ENCODE results near the gene FBXO11. TPM values are rescaled to one million over a fixed set of nuclear protein-coding genes. Genes with fewer than 3 reads are reported as not detected.
"Not testable (repeated sequence)": the region's sequence is repeated elsewhere in the genome, so short reads cannot be mapped to it uniquely, and the experiment has no call there.

FBXO11 gene
- total RNA-seq, 2 donors from 2014 or later, result 42.7 to 48.4 TPM

- ATAC-seq (no peak), DNase-seq (ENCODE audit: low spot score) (no peak)
- Mint-ChIP-seq H3K27ac (peak overlapping the region; percentile 91 to 95), H3K27me3 (no peaks in the 10 kb centered on the region), H3K4me3 (peak overlapping the region; percentile 96), H3K9me3 (no peaks in the 10 kb centered on the region), H3K4me1 (ENCODE audit: low read depth in 2 of 2) (peaks cover 20 to 29% of the 10 kb centered on the region in 2 donors), H3K36me3 (peaks cover 6% of the 10 kb centered on the region)
These were observed 912 bp upstream of the FBXO11 start for GRCh38 chr2:47907039-47907781.

- peak; percentile 74 for DNase-seq (ENCODE audit: low spot score)
- Mint-ChIP-seq H3K4me3 (peak overlapping the region; percentile 96), H3K27me3 (no peaks in the 10 kb centered on the region), H3K27ac (peak overlapping the region; percentile 95), H3K9me3 (no peaks in the 10 kb centered on the region), H3K4me1 (ENCODE audit: low read depth in 2 of 2) (peaks cover 20 to 29% of the 10 kb centered on the region in 2 donors), H3K36me3 (peaks cover 6% of the 10 kb centered on the region)
- ATAC-seq, result peak; percentile 17 to 44
These were observed 727 bp downstream of the FBXO11 start for GRCh38 chr2:47905386-47906156.

- DNase-seq (ENCODE audit: low spot score) (no peak), ATAC-seq (no peak)
- H3K9me3 Mint-ChIP-seq, result no peaks in the 10 kb centered on the region
- H3K4me3 Mint-ChIP-seq, result peak overlapping the region; percentile 94
- H3K4me1 Mint-ChIP-seq (ENCODE audit: low read depth in 2 of 2), result peaks cover 31 to 40% of the 10 kb centered on the region in 2 donors
- H3K27me3 Mint-ChIP-seq, result no peaks in the 10 kb centered on the region
- peak overlapping the region; percentile 95 for H3K27ac Mint-ChIP-seq
- peaks cover 6% of the 10 kb centered on the region for H3K36me3 Mint-ChIP-seq
These were observed 2.4 kb downstream of the FBXO11 start for GRCh38 chr2:47903781-47904490.

- H3K27ac Mint-ChIP-seq, result not testable (repeated sequence)
These were observed 4.4 kb downstream of the FBXO11 start for GRCh38 chr2:47901892-47902291.

GRCh38 chr2:47900857-47901256 is 5.4 kb downstream of the FBXO11 start:
- Mint-ChIP-seq H3K27ac (no peak overlapping the region), H3K27me3 (no peaks in the 10 kb centered on the region), H3K9me3 (no peaks in the 10 kb centered on the region), H3K36me3 (peaks cover 6% of the 10 kb centered on the region), H3K4me3 (no peak overlapping the region), H3K4me1 (ENCODE audit: low read depth in 2 of 2) (peaks cover 44 to 51% of the 10 kb centered on the region in 2 donors)
- ATAC-seq (no peak), DNase-seq (ENCODE audit: low spot score) (no peak)

More at GRCh38 chr2:47901892-47902291, 4.4 kb downstream of the FBXO11 start:
- not testable (repeated sequence) for H3K4me3 Mint-ChIP-seq; ATAC-seq; DNase-seq (ENCODE audit: low spot score); H3K9me3 Mint-ChIP-seq; H3K36me3 Mint-ChIP-seq; H3K27me3 Mint-ChIP-seq
- H3K4me1 Mint-ChIP-seq (ENCODE audit: low read depth in 2 of 2), result peaks cover 36 to 44% of the 10 kb centered on the region in 2 donors

- Mint-ChIP-seq H3K27ac (peak overlapping the region; percentile 36 to 70), H3K4me3 (no peak overlapping the region), H3K36me3 (peaks cover 6% of the 10 kb centered on the region), H3K9me3 (no peaks in the 10 kb centered on the region), H3K27me3 (no peaks in the 10 kb centered on the region), H3K4me1 (ENCODE audit: low read depth in 2 of 2) (peaks cover 46 to 54% of the 10 kb centered on the region in 2 donors)
- DNase-seq (ENCODE audit: low spot score) (no peak), ATAC-seq (no peak)
These were observed 6.1 kb downstream of the FBXO11 start for GRCh38 chr2:47899915-47900816.

- no peaks in the 10 kb centered on the region for H3K36me3 Mint-ChIP-seq
- peak overlapping the region; percentile 34 for H3K4me3 Mint-ChIP-seq
- DNase-seq (ENCODE audit: low spot score) (no peak), ATAC-seq (no peak)
- H3K4me1 Mint-ChIP-seq (ENCODE audit: low read depth in 2 of 2), result peaks cover 41 to 51% of the 10 kb centered on the region in 2 donors
- no peaks in the 10 kb centered on the region for H3K9me3 Mint-ChIP-seq
- no peaks in the 10 kb centered on the region for H3K27me3 Mint-ChIP-seq
- peak overlapping the region; percentile 29 to 58 for H3K27ac Mint-ChIP-seq
These were observed 8.2 kb downstream of the FBXO11 start for GRCh38 chr2:47897883-47898731.

- peak overlapping the region; percentile 29 to 75 for H3K27ac Mint-ChIP-seq
- not testable (repeated sequence) for H3K9me3 Mint-ChIP-seq; ATAC-seq; H3K36me3 Mint-ChIP-seq; H3K27me3 Mint-ChIP-seq; DNase-seq (ENCODE audit: low spot score)
- peak overlapping the region; percentile 34 for H3K4me3 Mint-ChIP-seq
- peaks cover 45 to 53% of the 10 kb centered on the region in 2 donors for H3K4me1 Mint-ChIP-seq (ENCODE audit: low read depth in 2 of 2)
These were observed 9.0 kb downstream of the FBXO11 start for GRCh38 chr2:47897191-47897882.

- H3K36me3 Mint-ChIP-seq, result no peaks in the 10 kb centered on the region
- ATAC-seq (no peak), DNase-seq (ENCODE audit: low spot score) (no peak)
- H3K27ac Mint-ChIP-seq, result peak overlapping the region; percentile 29 to 75
- peaks cover 52 to 62% of the 10 kb centered on the region in 2 donors for H3K4me1 Mint-ChIP-seq (ENCODE audit: low read depth in 2 of 2)
- no peaks in the 10 kb centered on the region for H3K9me3 Mint-ChIP-seq
- H3K4me3 Mint-ChIP-seq, result peak overlapping the region; percentile 34
- no peaks in the 10 kb centered on the region for H3K27me3 Mint-ChIP-seq
These were observed 9.8 kb downstream of the FBXO11 start for GRCh38 chr2:47896450-47896968.

- peaks cover 52 to 66% of the 10 kb centered on the region in 2 donors for H3K4me1 Mint-ChIP-seq (ENCODE audit: low read depth in 2 of 2)
These were observed 12.5 kb downstream of the FBXO11 start for GRCh38 chr2:47893771-47894170.

GRCh38 chr2:47892338-47892730 is 14.0 kb downstream of the FBXO11 start:
- Mint-ChIP-seq H3K4me1 (ENCODE audit: low read depth in 2 of 2) (peaks cover 53 to 66% of the 10 kb centered on the region in 2 donors), H3K36me3 (no peaks in the 10 kb centered on the region), H3K27ac (no peak overlapping the region), H3K9me3 (no peaks in the 10 kb centered on the region), H3K4me3 (no peak overlapping the region), H3K27me3 (no peaks in the 10 kb centered on the region)
- DNase-seq (ENCODE audit: low spot score) (no peak), ATAC-seq (no peak)

More at GRCh38 chr2:47893771-47894170, 12.5 kb downstream of the FBXO11 start:
- no peaks in the 10 kb centered on the region for H3K27me3 Mint-ChIP-seq
- no peak overlapping the region for H3K27ac Mint-ChIP-seq
- DNase-seq (ENCODE audit: low spot score) (no peak), ATAC-seq (no peak)
- no peak overlapping the region for H3K4me3 Mint-ChIP-seq
- no peaks in the 10 kb centered on the region for H3K36me3 Mint-ChIP-seq
- no peaks in the 10 kb centered on the region for H3K9me3 Mint-ChIP-seq

Data from natural killer cell treated with Interleukin-12 subunit alpha and Interleukin-12 subunit beta and Interleukin-15 and Interleukin-18, amount 100 ng/mL, for 72 hours (primary cell).